Activated CD8-positive, alpha-beta memory T cell treated with anti-CD3 and anti-CD28 coated beads, Interleukin-2, amount 50 U/mL, for 1 hour (primary cell): ENCODE measurements around the gene ARHGAP42.

ENCODE experiments used
- DNase-seq: peaks from one replicate; pipeline ENCODE4 v3.0.0-alpha.2; 2020; ENCODE audit errors: extremely low read depth

The ARHGAP42 gene

GRCh38 chr11:101014600-101015285 lies 327.7 kb downstream of the ARHGAP42 start:
- DNase-seq, result no peak

GRCh38 chr11:101019870-101020269 lies 332.8 kb downstream of the ARHGAP42 start:
- no peak for DNase-seq

GRCh38 chr11:101022256-101022655 lies 335.2 kb downstream of the ARHGAP42 start:
- DNase-seq, result no peak

DNA sequence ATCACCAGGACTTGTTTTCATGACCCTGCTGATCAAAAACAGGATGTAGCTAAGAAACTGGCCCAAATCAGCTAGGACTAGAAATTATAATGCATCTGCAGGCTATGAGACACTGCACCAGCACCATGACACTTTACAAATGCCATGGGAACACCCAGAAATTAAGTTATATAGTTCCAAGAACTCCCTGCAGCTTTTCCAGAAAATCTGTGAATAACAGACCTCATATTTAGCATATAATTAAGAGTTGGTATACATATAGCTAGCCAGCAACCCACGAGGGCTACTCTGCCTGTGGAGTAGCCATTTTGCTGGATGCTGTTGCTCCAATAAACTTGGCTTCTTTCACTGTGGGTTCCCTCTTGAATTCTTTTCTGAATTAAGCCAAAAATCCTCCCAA lies 341.6 kb downstream of the ARHGAP42 start:
- DNase-seq, result no peak

DNA sequence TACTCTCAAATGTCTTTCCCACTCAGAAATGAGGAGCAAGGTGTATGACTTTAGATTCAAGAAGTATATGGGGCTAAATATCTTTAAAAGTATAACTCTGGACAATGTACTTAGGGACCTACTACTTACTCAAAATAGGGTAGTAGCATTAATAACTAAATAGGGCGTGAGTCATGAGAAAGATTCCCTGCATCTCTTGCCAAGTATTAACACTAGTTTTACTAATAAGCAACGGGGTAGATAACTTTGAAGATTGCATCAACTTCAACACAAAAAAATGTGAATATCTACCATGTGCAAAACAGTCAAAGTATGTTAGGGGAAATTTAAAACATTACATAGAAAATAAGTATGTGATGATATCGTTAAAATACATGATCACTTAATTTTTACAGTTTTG lies 342.9 kb downstream of the ARHGAP42 start:
- DNase-seq, result no peak

DNA sequence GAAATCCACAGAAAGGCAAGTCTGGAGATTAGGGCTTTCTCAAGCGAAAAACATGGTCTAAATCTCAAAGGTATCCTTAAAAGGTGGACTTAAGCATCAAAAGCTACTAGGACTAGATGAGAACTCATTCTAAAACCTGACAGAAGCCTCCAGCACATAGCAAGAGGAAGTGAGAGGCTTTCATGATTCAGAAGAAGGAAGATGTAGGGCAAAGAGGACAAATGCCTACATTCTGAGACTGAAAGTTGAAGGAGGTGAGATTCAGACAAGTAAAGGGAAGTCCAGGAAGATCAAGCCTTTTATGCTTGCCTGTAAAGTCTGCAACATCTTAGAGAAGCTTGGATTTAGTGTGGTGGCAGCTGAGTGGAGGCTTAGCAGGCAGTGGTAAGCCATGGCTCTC lies 343.6 kb downstream of the ARHGAP42 start:
- DNase-seq, result no peak

GRCh38 chr11:101031713-101032112 lies 344.6 kb downstream of the ARHGAP42 start:
- no peak for DNase-seq

DNA sequence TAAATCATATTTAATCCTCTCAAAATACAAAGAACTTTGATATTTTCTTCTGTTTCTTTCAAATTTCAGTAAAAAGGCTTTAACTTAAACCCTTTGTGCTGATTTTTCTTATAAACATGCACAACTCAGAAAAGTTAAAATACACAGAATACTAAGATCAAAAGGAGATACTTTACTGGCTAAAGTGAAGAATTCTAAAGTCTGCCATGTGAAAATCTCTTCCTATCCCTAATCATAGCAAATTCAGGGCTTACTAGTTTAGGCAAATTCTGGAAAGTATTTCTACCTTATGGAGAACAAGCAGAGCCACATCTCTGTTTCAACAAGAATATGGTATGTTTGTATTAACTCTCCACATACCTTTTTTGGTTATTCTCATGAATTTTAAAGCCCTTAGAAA lies 345.9 kb downstream of the ARHGAP42 start:
- no peak for DNase-seq

DNA sequence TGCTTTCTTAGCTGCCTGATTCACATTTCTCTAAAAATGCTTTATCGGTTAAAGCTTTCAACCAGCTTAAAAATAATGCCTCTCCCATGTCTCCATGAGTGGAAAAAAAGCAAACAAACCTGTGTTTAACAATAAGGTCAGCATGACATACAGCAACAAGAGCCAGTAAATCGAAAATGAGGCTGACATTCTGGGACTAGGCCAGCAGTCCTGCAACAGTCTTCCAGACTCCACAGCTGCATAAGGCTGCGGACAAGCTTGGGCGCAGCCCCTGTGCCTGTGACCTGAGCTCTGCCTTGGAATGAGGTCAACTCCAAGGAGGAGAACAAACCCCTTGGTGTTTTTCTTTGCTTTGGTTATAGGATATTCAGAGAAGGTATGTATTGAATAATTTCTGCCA lies 347.0 kb downstream of the ARHGAP42 start:
- DNase-seq, result no peak

DNA sequence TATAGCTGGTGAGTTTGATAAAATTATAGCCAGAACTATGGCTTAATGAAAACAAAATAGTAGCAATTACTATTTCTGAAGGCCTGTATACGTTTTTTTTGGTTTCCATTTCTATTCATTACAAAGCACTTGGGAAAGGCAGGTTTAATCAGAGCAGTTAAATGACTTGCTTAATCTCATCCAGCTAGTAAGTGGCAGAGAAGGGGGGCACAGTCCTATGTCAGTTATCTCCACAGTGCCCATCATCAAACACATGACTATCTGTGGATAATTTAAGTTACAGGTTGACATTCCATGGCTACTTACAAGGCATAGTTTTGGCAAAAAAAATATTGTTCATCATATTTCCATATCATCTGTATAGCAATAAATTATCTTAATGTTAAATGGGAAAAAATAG lies 348.8 kb downstream of the ARHGAP42 start:
- no peak for DNase-seq
